HG03439 (cell line): ENCODE measurements around the gene FCF1.
"Not testable (repeated sequence)": the region's sequence is repeated elsewhere in the genome, so short reads cannot be mapped to it uniquely, and the experiment has no call there.

ENCODE experiments used
- ATAC-seq: cut with Tn5 transposase; IDR thresholded peaks from one replicate; pipeline ENCODE4 v1.9.1; 2021; ENCODE audit warnings: mild to moderate bottlenecking, moderate library complexity; ENCODE audit not compliant: unreplicated experiment

FCF1 gene

GRCh38 chr14:74698465-74698864 is 14.5 kb upstream of the FCF1 start:
- no peak for ATAC-seq

DNA sequence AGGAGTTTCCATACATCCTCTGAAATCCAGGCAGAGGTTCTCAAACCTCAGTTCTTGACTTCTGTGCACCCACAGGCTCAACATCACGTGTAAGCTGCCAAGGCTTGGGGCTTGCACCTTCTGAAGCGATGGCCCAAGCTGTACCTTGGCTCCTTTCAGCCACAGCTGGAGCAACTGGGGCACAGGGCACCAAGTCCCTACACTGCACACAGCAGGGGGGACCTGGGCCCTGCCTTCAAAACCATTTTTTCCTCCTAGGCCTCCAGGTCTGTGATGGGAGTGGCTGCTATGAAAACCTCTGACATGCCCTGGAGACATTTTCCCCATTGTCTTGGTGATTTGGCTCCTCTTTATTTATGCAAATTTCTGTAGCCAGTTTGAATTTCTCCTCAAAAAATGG is 10.7 kb upstream of the FCF1 start:
- no peak for ATAC-seq

GRCh38 chr14:74703043-74703442 is 9.9 kb upstream of the FCF1 start:
- no peak for ATAC-seq

- ATAC-seq = no peak
These were observed 8.3 kb upstream of the FCF1 start for GRCh38 chr14:74704656-74705055.

- ATAC-seq = no peak
These were observed 7.1 kb upstream of the FCF1 start for GRCh38 chr14:74705613-74706500.

GRCh38 chr14:74710480-74710879 is 2.5 kb upstream of the FCF1 start:
- no peak for ATAC-seq

- ATAC-seq = no peak
These were observed 1.3 kb upstream of the FCF1 start for GRCh38 chr14:74711651-74712050.

- ATAC-seq = no peak
These were observed 421 bp downstream of the FCF1 start for GRCh38 chr14:74713395-74713735.

- ATAC-seq = no peak
These were observed 7.6 kb downstream of the FCF1 start for GRCh38 chr14:74720526-74720925.

DNA sequence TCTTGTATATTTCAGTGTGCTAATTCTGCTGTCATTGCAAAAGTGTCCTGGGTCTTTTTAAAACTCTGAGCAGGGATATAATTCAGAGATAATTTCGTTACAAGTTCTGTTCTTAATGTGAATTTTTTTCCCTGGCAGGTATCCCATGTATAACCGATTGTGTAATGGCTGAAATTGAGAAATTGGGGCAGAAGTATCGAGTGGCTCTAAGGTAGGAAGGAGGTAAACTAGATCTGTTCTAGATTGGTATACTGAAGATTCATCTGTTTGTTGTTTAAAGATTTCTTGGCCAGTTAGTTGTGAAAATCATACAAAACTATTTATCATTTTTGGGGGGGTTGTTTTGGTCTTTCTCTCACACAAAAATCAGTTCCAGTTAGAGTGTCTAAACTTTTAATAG is 10.2 kb downstream of the FCF1 start:
- ATAC-seq = no peak

GRCh38 chr14:74732387-74732786 is 19.4 kb downstream of the FCF1 start:
- no peak for ATAC-seq

- ATAC-seq = no peak
These were observed 20.3 kb downstream of the FCF1 start for GRCh38 chr14:74733221-74733620.

DNA sequence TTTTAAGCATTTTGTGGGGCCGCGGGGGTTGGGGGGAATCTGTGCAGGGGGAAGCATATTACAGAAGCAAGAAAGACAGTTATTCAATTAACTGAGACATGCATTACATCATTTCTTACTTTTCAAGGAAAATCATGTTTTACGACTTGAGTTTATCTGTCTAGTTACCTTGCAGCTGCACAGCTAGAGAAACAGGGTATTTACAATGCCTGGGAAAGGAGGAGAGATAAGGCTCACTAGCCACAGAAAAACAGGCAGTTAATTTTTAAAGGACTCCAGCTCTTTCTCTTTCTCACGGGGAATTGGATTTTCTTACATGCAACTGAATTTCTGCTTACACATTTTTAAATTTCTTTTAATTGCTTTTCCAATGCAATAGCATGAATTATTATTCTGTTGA is 22.2 kb downstream of the FCF1 start:
- no peak for ATAC-seq

- ATAC-seq = no peak
These were observed 24.9 kb downstream of the FCF1 start for GRCh38 chr14:74737753-74738325.

- ATAC-seq = no peak
These were observed 26.5 kb downstream of the FCF1 start for GRCh38 chr14:74739293-74740030.

GRCh38 chr14:74747237-74747636 is 34.3 kb downstream of the FCF1 start:
- ATAC-seq = no peak

- no peak for ATAC-seq
These were observed 41.2 kb downstream of the FCF1 start for GRCh38 chr14:74754157-74754556.

DNA sequence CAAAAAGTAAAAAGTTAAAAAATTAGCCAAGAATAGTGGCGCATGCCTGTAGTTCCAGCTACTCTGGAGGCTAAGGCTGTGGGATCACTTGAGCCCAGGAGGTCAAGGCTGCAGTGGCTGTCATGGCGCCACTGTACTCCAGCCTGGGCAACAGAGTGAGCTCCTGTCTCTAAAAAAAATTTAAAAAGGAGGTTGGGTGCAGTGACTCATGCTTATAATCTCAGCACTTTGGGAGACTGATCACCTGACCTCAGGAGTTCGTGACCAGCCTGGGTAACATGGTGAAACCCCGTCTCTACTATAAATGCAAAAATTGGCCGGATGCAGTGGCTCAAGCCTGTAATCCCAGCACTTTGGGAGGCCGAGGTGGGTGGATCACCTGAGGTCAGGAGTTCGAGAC is 42.0 kb downstream of the FCF1 start:
- ATAC-seq = no peak

DNA sequence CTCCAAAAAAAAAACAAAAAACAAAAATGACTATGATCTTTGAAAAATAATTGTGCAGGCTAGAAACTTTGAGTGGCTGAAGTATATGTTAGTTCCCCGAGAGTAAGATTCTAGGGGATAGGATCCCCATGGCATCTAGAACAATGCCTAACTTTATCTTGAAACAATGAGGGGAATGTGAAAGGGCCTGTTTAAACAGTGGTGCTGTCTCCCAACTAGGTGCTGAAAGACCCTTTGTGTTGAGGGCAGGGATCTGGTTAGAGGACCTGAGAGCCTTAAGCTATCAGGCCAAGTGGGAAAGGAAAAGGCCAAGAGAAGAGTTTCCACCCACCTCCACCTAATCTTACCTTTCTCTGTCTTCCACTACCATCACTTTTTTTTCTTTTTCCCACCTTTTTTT is 43.4 kb downstream of the FCF1 start:
- ATAC-seq = no peak

DNA sequence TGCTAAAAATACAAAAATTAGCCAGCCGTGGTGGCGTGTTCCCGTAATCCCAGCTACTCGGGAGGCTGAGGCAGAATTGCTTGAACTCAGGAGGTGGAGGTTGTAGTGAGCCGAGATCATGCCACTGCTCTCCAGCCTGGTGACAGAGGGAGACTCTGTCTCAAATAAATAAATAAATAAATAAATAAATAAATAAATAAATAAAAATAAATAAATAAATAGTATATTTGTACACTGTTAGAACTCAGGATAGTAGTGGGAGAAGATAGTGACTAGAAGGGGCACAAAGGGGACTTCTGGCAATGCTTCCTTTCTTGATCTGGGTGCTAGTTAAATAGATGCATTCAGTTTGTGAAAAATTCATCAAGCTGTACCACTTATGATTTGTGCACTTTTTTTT is 45.6 kb downstream of the FCF1 start:
- ATAC-seq = not testable (repeated sequence)

DNA sequence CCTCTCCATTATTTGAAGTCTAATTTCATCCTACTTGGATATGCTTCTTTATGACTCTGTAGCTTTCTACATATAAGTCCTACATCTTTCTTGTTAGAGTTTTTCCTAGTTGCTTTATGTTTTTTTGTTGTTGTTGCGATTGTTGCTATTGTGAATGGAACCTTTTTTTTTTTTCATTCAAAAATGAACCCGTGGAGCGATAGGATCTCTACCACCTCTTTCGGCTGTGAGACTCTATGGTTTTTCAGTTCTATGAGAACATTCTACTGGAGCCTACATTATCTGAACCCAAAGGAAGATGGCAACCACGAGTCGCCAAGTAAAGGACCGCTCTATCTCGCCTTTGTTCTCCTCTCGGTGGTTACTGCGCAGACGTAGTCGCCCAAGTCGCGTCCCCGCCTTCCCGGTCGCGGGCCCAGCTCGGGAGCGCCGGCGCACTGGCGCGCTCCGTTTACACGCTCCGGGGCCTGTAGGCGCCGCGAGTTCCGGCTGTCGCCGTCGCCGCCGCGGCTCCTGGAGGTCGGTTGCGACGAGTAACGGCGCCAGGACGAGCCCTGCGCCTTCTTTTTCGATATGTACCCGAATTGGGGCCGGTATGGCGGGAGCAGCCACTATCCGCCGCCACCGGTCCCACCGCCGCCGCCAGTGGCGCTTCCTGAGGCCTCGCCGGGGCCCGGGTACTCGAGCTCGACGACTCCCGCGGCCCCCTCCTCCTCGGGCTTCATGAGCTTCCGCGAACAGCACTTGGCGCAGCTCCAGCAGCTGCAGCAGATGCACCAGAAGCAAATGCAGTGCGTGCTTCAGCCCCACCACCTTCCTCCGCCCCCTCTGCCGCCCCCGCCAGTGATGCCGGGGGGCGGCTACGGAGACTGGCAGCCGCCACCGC is 50.2 kb downstream of the FCF1 start, which contains the start of gene YLPM1:
Gene YLPM1 (plus strand): TSS at position 400 of the 886 bp plus-strand sequence. CDS start 174 bp downstream, at position 574.
- ATAC-seq = peak; percentile 95
